Left lung (tissue), 10 donors: ENCODE data around the gene LRP4. TPM values are rescaled to one million over a fixed set of nuclear protein-coding genes. Genes with fewer than 3 reads are reported as not detected.

Source experiments
- ATAC-seq: fragments of 200-7000 bp; cut with Tn5 transposase; one replicate; pipeline ENCODE4 v1.9.1; 2020; ENCODE audit warnings: moderate library complexity
- DNase-seq, 4 donors: peaks; one replicate each; pipeline ENCODE4 v3.0.0-alpha.2; 2013 to 2020
- H3K27ac ChIP-seq, 2 donors: fragments of 200-600 bp; sonication (generic) in 1 of 2; one replicate each; pipeline versions ENCODE4 v1.5.0 to v1.8.0; 2020 to 2021
- H3K27me3 ChIP-seq, 2 donors: fragments of 200-600 bp; sonication (generic) in 1 of 2; one replicate each; pipeline versions ENCODE4 v1.5.0 to v1.8.0; 2020 to 2021
- H3K36me3 ChIP-seq, 2 donors: fragments of 200-600 bp; sonication (generic) in 1 of 2; one replicate each; pipeline versions ENCODE4 v1.5.0 to v1.8.0; 2020 to 2021
- H3K4me1 ChIP-seq, 2 donors: fragments of 200-600 bp; one replicate each; pipeline ENCODE4 v1.8.0; 2021
- H3K4me3 ChIP-seq, 2 donors: fragments of 200-600 bp; sonication (generic) in 1 of 2; one replicate each; pipeline versions ENCODE4 v1.5.0 to v1.8.0; 2020 to 2021; ENCODE audit warnings: mild to moderate bottlenecking in 1 of 2
- H3K9me3 ChIP-seq, 2 donors: fragments of 200-600 bp; sonication (generic) in 1 of 2; one replicate each; pipeline versions ENCODE4 v1.5.0 to v1.8.0; 2020 to 2021
- CTCF ChIP-seq, 2 donors: fragments of 200-600 bp; sonication (generic) in 1 of 2; IDR thresholded peaks; one replicate each; pipeline versions ENCODE4 v1.5.0 to v1.8.0; 2021; ENCODE audit warnings: antibody characterized with exemption in 2 of 2
- intact Hi-C, 2 donors: fragments of 100-400 bp; cut with DNase I; formaldehyde crosslinking; loops; one replicate each; pipeline versions ENCODE4 v1.11.2 to v1.14.2; 2022
- polyA plus RNA-seq, 6 donors: library from polyadenylated mRNA; unstranded; fragments of 120-200 nt; gene quantifications; one replicate each; pipeline ENCODE4 v1.2.1, GENCODE V29; 2013; ENCODE audit not compliant: insufficient read length in 6 of 6
- total RNA-seq, 2 donors: library from RNA; stranded (reverse); fragmentation: NEBNext Ultra II Directional; extraction: Animal tissue kit (Norgen Biotek cat#: 25700); gene quantifications; one replicate each; pipeline ENCODE4 v1.2.1, GENCODE V29; 2021
- donor health status: DM: no; HTN: yes; CAD: no.
- donor health status: DM: no; HTN: no; CAD: no.

Gene LRP4
- total and polyA plus RNA-seq, 8 donors: 4.9 to 30.8 (median 25.6) TPM

GRCh38 chr11:46903846-46904245 lies 14.5 kb downstream of the LRP4 start:
- H3K9me3 ChIP-seq: no peaks in the 10 kb centered on the region
- H3K4me3 ChIP-seq: no peak overlapping the region
- H3K27ac ChIP-seq: no peak overlapping the region
- no peaks in the 10 kb centered on the region for H3K36me3 ChIP-seq
- DNase-seq (no peak), ATAC-seq (no peak)
- no peaks in the 10 kb centered on the region for H3K27me3 ChIP-seq
- H3K4me1 ChIP-seq: no peaks in the 10 kb centered on the region
- intact Hi-C loops: no loop called here
- TF ChIP-seq CTCF (IDR thresholded peaks at IDR 0.05): no peak

- peak in 1 of 4 donors; percentile 75 for DNase-seq
- Histone ChIP-seq H3K27me3 (no peaks in the 10 kb centered on the region), H3K27ac (no peak overlapping the region), H3K36me3 (no peaks in the 10 kb centered on the region), H3K4me3 (no peak overlapping the region), H3K4me1 (no peaks in the 10 kb centered on the region), H3K9me3 (no peaks in the 10 kb centered on the region)
- no peak for TF ChIP-seq CTCF (IDR thresholded peaks at IDR 0.05)
- intact Hi-C loops: no loop called here
- ATAC-seq: peak; percentile 74
Measured at GRCh38 chr11:46902694-46903093, 15.7 kb downstream of the LRP4 start.

- no peak for TF ChIP-seq CTCF (IDR thresholded peaks at IDR 0.05)
Measured at GRCh38 chr11:46901156-46901555, 17.2 kb downstream of the LRP4 start.

GRCh38 chr11:46900091-46900746 lies 18.1 kb downstream of the LRP4 start:
- intact Hi-C loops: no loop called here
- Histone ChIP-seq H3K36me3 (no peaks in the 10 kb centered on the region), H3K27me3 (no peaks in the 10 kb centered on the region), H3K4me3 (no peak overlapping the region), H3K9me3 (no peaks in the 10 kb centered on the region), H3K27ac (no peak overlapping the region), H3K4me1 (no peaks in the 10 kb centered on the region)
- DNase-seq: no peak
- no peak for ATAC-seq
- no peak for TF ChIP-seq CTCF (IDR thresholded peaks at IDR 0.05)

More at GRCh38 chr11:46901156-46901555, 17.2 kb downstream of the LRP4 start:
- no peak for DNase-seq
- Histone ChIP-seq H3K4me3 (no peak overlapping the region), H3K9me3 (no peaks in the 10 kb centered on the region), H3K4me1 (no peaks in the 10 kb centered on the region), H3K27me3 (no peaks in the 10 kb centered on the region), H3K27ac (no peak overlapping the region), H3K36me3 (no peaks in the 10 kb centered on the region)
- no peak for ATAC-seq
- intact Hi-C loops: no loop called here

GRCh38 chr11:46899501-46900025 lies 18.8 kb downstream of the LRP4 start:
- Histone ChIP-seq H3K4me1 (no peaks in the 10 kb centered on the region), H3K27ac (no peak overlapping the region), H3K27me3 (no peaks in the 10 kb centered on the region), H3K9me3 (no peaks in the 10 kb centered on the region), H3K36me3 (no peaks in the 10 kb centered on the region), H3K4me3 (no peak overlapping the region)
- ATAC-seq (no peak), DNase-seq (no peak)
- TF ChIP-seq CTCF (IDR thresholded peaks at IDR 0.05): no peak
- intact Hi-C loops: no loop called here
